Endodermal cell (in vitro differentiated cells): ENCODE data around the gene LYSMD1. TPM values are rescaled to one million over a fixed set of nuclear protein-coding genes. Genes with fewer than 3 reads are reported as not detected.
A peak's percentile ranks its signal among the peaks of the same experiment; 100 is the strongest.

ENCODE experiments used
- DNase-seq: peaks from one replicate; pipeline ENCODE4 v3.0.0-alpha.2; 2017
- H3K27ac ChIP-seq: 2 replicates; pipeline ENCODE4 v1.5.1; 2013; ENCODE audit warnings: mild to moderate bottlenecking, low read depth, low read length, moderate library complexity
- H3K27me3 ChIP-seq: 2 replicates; pipeline ENCODE4 v1.6.1; 2013; ENCODE audit warnings: mild to moderate bottlenecking, low read length, moderate library complexity; ENCODE audit not compliant: insufficient read depth, control insufficient read depth, poor library complexity, severe bottlenecking
- H3K36me3 ChIP-seq: 2 replicates; pipeline ENCODE4 v1.7.0; 2013; ENCODE audit warnings: mild to moderate bottlenecking, low read length, moderate library complexity; ENCODE audit not compliant: control insufficient read depth, insufficient read depth
- H3K4me1 ChIP-seq: one replicate; pipeline ENCODE4 v1.7.0; 2013; ENCODE audit warnings: low read length; ENCODE audit not compliant: control insufficient read depth, insufficient read depth
- H3K4me3 ChIP-seq: 2 replicates; pipeline ENCODE4 v1.5.1; 2013; ENCODE audit warnings: mild to moderate bottlenecking, low read length, moderate library complexity
- H3K9ac ChIP-seq: 2 replicates; pipeline ENCODE4 v1.6.1; 2013; ENCODE audit warnings: mild to moderate bottlenecking, low read length, moderate library complexity; ENCODE audit not compliant: poor library complexity, severe bottlenecking; ENCODE audit errors: extremely low read depth
- H3K9me3 ChIP-seq: 2 replicates; pipeline ENCODE4 v1.6.1; 2013; ENCODE audit warnings: mild to moderate bottlenecking, low read length, moderate library complexity; ENCODE audit not compliant: control insufficient read depth
- H3K27ac Mint-ChIP-seq: 2 replicates; pipeline ENCODE4 v1.8.0; 2020; ENCODE audit warnings: mixed read lengths
- H3K27me3 Mint-ChIP-seq: 2 replicates; pipeline ENCODE4 v1.8.0; 2021; ENCODE audit warnings: mild to moderate bottlenecking, mixed read lengths; ENCODE audit not compliant: insufficient read depth
- H3K36me3 Mint-ChIP-seq: 2 replicates; pipeline ENCODE4 v1.8.0; 2020; ENCODE audit warnings: low read depth, mixed read lengths
- H3K4me1 Mint-ChIP-seq: 2 replicates; pipeline ENCODE4 v1.8.0; 2020; ENCODE audit warnings: mixed read lengths
- H3K4me3 Mint-ChIP-seq: 2 replicates; pipeline ENCODE4 v1.8.0; 2020; ENCODE audit warnings: mild to moderate bottlenecking, moderate library complexity, mixed read lengths
- H3K9me3 Mint-ChIP-seq: 2 replicates; pipeline ENCODE4 v1.8.0; 2020; ENCODE audit warnings: mild to moderate bottlenecking, mixed read lengths
- WGBS, 2 experiments: methylation state at CpG; one replicate each; pipeline versions ENCODE4 v1.1.5 to v1.1.7; 2013; ENCODE audit warnings: missing lambda C conversion rate in 2 of 2, mixed read lengths in 1 of 2; ENCODE audit not compliant: insufficient coverage in 1 of 2, insufficient read length in 1 of 2; 5-methylcytosine and 5-hydroxymethylcytosine counted together
- total RNA-seq, 2 donors: library from RNA; stranded (reverse); fragmentation: NEBNext Ultra II Directional in 1 of 2; extraction: Animal tissue kit (Norgen Biotek cat#: 25700) in 1 of 2; gene quantifications; 2 replicates in 1 of 2; 3 replicates in 1 of 2; pipeline ENCODE4 v1.2.1, GENCODE V29; 2021
- TF ChIP-seq, protein P1 (sequence below): fragments of 200-600 bp; sonication (generic); conservative IDR thresholded peaks from 2 replicates; pipeline ENCODE4 v1.5.0; 2021; ENCODE audit warnings: antibody characterized with exemption, mild to moderate bottlenecking

The LYSMD1 gene
- total RNA-seq, 2 donors from 2014 or later, result 9.1 to 13.0 TPM

DNA sequence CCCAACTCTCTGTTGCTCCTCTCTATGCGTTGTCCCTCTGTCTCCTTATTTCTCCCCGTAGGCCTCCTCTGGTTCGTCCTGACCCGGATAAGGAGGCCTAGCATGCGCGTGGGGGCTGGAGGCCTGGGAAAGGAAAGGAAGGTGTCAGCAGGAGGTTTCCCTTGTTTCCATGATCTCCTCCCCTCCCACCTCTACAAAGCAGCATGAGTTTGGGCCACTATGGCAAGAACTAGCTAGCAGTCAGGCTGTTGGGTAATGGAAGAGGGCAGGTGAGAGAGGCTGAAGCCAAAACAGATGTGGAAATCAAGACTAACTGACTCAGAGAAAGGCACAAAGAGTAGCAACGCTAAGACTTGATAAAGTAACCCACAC, 18.6 kb downstream of the LYSMD1 start:
- Histone ChIP-seq H3K36me3 (peaks cover 3% of the 10 kb centered on the region), H3K27ac (no peak overlapping the region), H3K4me3 (peak overlapping the region; percentile 92), H3K9ac (peak overlapping the region; percentile 51), H3K27me3 (no peaks in the 10 kb centered on the region), H3K9me3 (no peaks in the 10 kb centered on the region), H3K4me1 (no peaks in the 10 kb centered on the region)
- DNase-seq, result no peak
- TF ChIP-seq, protein P1, sequence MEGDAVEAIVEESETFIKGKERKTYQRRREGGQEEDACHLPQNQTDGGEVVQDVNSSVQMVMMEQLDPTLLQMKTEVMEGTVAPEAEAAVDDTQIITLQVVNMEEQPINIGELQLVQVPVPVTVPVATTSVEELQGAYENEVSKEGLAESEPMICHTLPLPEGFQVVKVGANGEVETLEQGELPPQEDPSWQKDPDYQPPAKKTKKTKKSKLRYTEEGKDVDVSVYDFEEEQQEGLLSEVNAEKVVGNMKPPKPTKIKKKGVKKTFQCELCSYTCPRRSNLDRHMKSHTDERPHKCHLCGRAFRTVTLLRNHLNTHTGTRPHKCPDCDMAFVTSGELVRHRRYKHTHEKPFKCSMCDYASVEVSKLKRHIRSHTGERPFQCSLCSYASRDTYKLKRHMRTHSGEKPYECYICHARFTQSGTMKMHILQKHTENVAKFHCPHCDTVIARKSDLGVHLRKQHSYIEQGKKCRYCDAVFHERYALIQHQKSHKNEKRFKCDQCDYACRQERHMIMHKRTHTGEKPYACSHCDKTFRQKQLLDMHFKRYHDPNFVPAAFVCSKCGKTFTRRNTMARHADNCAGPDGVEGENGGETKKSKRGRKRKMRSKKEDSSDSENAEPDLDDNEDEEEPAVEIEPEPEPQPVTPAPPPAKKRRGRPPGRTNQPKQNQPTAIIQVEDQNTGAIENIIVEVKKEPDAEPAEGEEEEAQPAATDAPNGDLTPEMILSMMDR, result no peak
- Mint-ChIP-seq H3K36me3 (no peaks in the 10 kb centered on the region), H3K4me3 (peak overlapping the region; percentile 85), H3K27me3 (peaks cover 11% of the 10 kb centered on the region), H3K27ac (no peak overlapping the region), H3K9me3 (no peaks in the 10 kb centered on the region), H3K4me1 (peaks cover 27% of the 10 kb centered on the region)
- WGBS, 2 experiments, result 17% methylated on average over 7 of the region's 7 CpGs; no CpG with 5 or more reads in 1 of the 2 experiments

DNA sequence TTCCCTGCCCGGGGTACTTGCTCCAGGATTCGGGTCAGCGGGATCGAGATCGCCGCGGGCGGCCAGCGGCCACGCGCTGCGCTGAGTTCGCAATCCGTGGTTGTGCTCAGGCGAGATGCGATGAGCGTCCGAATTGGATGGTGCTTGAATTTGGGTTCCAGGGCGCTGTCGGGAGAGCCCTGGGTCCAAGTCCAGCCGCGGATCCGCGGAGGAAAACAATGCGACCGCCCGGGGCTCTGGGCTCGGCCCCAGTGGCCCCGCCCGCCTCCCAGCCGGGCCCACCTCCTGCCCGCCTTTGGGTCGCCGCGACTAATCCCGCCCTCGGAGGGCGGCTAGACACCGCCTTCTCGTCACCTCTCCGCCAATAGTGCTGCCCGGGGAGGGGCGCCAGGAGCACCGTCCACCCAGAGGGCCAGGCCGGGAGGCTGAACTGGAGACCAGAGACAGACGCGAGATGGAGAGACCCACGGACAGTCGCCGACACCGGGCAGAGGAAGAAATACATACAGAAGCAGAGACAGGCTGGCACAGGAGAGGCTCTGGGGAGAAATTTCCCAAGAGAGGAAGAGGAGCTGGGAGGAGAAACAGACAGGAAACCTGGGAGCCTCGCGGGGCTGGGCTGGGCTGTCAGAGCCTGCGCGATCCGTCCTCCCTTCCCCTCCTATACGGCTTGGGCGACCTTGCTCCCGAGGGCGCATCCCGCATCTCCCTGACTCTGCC, 19.1 kb downstream of the LYSMD1 start, which contains the start of gene SEMA6C:
TSS of gene SEMA6C (minus strand) at position 220 of the 720 bp plus-strand sequence. CDS start 4,010 bp downstream, outside the sequence.
- no peaks in the 10 kb centered on the region for H3K4me1 ChIP-seq
- H3K27me3 ChIP-seq, result no peaks in the 10 kb centered on the region
- Mint-ChIP-seq H3K27ac (peak within 1 kb of the TSS; percentile 91), H3K4me1 (peaks cover 27% of the 10 kb centered on the region), H3K4me3 (peak within 1 kb of the TSS; percentile 85), H3K9me3 (no peaks in the 10 kb centered on the region), H3K36me3 (no peaks in the 10 kb centered on the region), H3K27me3 (peaks cover 11% of the 10 kb centered on the region)
- peak; percentile 97 for DNase-seq
- 0 to 1% methylated on average over 36 to 61 of the region's 61 CpGs for WGBS, 2 experiments
- TF ChIP-seq, protein P1, result no peak
- peak within 1 kb of the TSS; percentile 40 for H3K27ac ChIP-seq
- peak within 1 kb of the TSS; percentile 92 for H3K4me3 ChIP-seq
- H3K9ac ChIP-seq, result peak within 1 kb of the TSS; percentile 51
- H3K9me3 ChIP-seq, result no peaks in the 10 kb centered on the region
- H3K36me3 ChIP-seq, result peaks cover 7% of the 10 kb centered on the region

DNA sequence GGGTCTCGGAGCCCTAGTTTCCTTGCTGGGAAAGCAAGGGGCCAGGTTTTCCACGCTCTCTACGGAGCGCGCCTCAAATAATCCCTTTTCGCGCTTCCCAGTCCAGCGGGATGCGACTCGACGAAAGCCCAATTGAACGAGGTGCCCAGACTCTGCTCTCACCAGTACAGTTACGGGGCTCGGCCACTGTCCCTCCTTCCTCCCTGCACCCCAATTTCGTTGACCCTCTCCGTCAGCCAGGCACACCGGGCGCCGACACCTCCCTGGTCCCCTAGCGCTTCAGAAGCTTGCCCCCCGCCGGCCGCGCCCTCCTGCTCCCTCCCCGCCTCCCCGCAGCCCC, 19.7 kb downstream of the LYSMD1 start:
- H3K9ac ChIP-seq, result peak overlapping the region; percentile 51
- Mint-ChIP-seq H3K27me3 (peaks cover 11% of the 10 kb centered on the region), H3K4me1 (peaks cover 27% of the 10 kb centered on the region), H3K36me3 (no peaks in the 10 kb centered on the region), H3K27ac (peak overlapping the region; percentile 91), H3K9me3 (no peaks in the 10 kb centered on the region), H3K4me3 (peak overlapping the region; percentile 85)
- no peak for DNase-seq
- no peaks in the 10 kb centered on the region for H3K27me3 ChIP-seq
- WGBS, 2 experiments, result 0 to 1% methylated on average over 10 to 26 of the region's 26 CpGs
- TF ChIP-seq, protein P1, result no peak
- H3K4me1 ChIP-seq, result no peaks in the 10 kb centered on the region
- H3K9me3 ChIP-seq, result no peaks in the 10 kb centered on the region
- peak overlapping the region; percentile 40 for H3K27ac ChIP-seq
- H3K36me3 ChIP-seq, result peaks cover 11% of the 10 kb centered on the region
- peak overlapping the region; percentile 92 for H3K4me3 ChIP-seq
